Suprapubic skin (tissue), 4 donors: ENCODE results near the gene PITRM1. TPM values are rescaled to one million over a fixed set of nuclear protein-coding genes. Genes with fewer than 3 reads are reported as not detected.

Experiments used
- DNase-seq, 2 donors: peaks; one replicate each; pipeline ENCODE4 v3.0.0-alpha.2; 2019; ENCODE audit warnings: low spot score in 2 of 2
- H3K27ac ChIP-seq: fragments of 200-600 bp; sonication (generic); one replicate; pipeline ENCODE4 v1.5.1; 2019
- H3K27me3 ChIP-seq: fragments of 200-600 bp; sonication (generic); one replicate; pipeline ENCODE4 v1.5.1; 2019
- H3K36me3 ChIP-seq: fragments of 200-600 bp; sonication (generic); one replicate; pipeline ENCODE4 v1.5.1; 2019
- H3K4me1 ChIP-seq: fragments of 200-600 bp; sonication (generic); one replicate; pipeline ENCODE4 v1.5.1; 2019
- H3K4me3 ChIP-seq: fragments of 200-600 bp; sonication (generic); one replicate; pipeline ENCODE4 v1.5.1; 2019; ENCODE audit warnings: mild to moderate bottlenecking
- H3K9me3 ChIP-seq: fragments of 200-600 bp; sonication (generic); one replicate; pipeline ENCODE4 v1.5.1; 2019
- EP300 ChIP-seq: sonication (generic); formaldehyde crosslinking; IDR thresholded peaks from one replicate; pipeline ENCODE4 v1.6.1; 2017; ENCODE audit warnings: antibody characterized with exemption
- POLR2A ChIP-seq, 2 donors: fragments of 450-650 bp; IDR thresholded peaks; one replicate each; pipeline ENCODE4 v1.6.1; 2017; ENCODE audit warnings: antibody characterized with exemption in 2 of 2, mild to moderate bottlenecking in 2 of 2, moderate library complexity in 2 of 2
- POLR2AphosphoS5 ChIP-seq, 3 donors: sonication (generic); formaldehyde crosslinking; IDR thresholded peaks; one replicate each; pipeline ENCODE4 v1.6.1; 2017; ENCODE audit warnings: antibody characterized with exemption in 3 of 3
- WGBS: methylation state at CpG from one replicate; pipeline ENCODE4 v1.1.5; 2018; 5-methylcytosine and 5-hydroxymethylcytosine counted together
- total RNA-seq, 4 donors: library from RNA; depleted of rRNA; stranded (reverse); fragments of >200 nt; gene quantifications; one replicate each; pipeline ENCODE4 v1.1.0, GENCODE V29; 2016
- TF ChIP-seq, protein P1 (sequence below), 2 donors: fragments of 200-600 bp in 1 of 2; fragments of 450-650 bp in 1 of 2; sonication (generic) in 1 of 2; IDR thresholded peaks; one replicate each; pipeline ENCODE4 v1.5.1; 2016 to 2019; ENCODE audit warnings: antibody characterized with exemption in 2 of 2, mild to moderate bottlenecking in 1 of 2, moderate library complexity in 1 of 2

PITRM1 gene
- total RNA-seq, 4 donors from 2014 or later: 44.2 to 94.6 (median 63.1) TPM

- peaks cover 70% of the 10 kb centered on the region for H3K36me3 ChIP-seq
- TF ChIP-seq, protein P1, sequence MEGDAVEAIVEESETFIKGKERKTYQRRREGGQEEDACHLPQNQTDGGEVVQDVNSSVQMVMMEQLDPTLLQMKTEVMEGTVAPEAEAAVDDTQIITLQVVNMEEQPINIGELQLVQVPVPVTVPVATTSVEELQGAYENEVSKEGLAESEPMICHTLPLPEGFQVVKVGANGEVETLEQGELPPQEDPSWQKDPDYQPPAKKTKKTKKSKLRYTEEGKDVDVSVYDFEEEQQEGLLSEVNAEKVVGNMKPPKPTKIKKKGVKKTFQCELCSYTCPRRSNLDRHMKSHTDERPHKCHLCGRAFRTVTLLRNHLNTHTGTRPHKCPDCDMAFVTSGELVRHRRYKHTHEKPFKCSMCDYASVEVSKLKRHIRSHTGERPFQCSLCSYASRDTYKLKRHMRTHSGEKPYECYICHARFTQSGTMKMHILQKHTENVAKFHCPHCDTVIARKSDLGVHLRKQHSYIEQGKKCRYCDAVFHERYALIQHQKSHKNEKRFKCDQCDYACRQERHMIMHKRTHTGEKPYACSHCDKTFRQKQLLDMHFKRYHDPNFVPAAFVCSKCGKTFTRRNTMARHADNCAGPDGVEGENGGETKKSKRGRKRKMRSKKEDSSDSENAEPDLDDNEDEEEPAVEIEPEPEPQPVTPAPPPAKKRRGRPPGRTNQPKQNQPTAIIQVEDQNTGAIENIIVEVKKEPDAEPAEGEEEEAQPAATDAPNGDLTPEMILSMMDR (IDR thresholded peaks at IDR 0.05): no peak
- TF ChIP-seq POLR2A (IDR thresholded peaks at IDR 0.05) (no peak), POLR2AphosphoS5 (IDR thresholded peaks at IDR 0.05) (no peak), EP300 (no peak)
- WGBS: 95% methylated on average over 22 of the region's 22 CpGs
- no peak overlapping the region for H3K4me3 ChIP-seq
- no peaks in the 10 kb centered on the region for H3K27me3 ChIP-seq
- no peak overlapping the region for H3K27ac ChIP-seq
- peaks cover 3% of the 10 kb centered on the region for H3K4me1 ChIP-seq
- no peak for DNase-seq
- no peaks in the 10 kb centered on the region for H3K9me3 ChIP-seq
These were observed 40.3 kb downstream of the PITRM1 start for GRCh38 chr10:3132036-3133025.

- WGBS: 84% methylated on average over 4 of the region's 4 CpGs
- no peak overlapping the region for H3K27ac ChIP-seq
These were observed 41.5 kb downstream of the PITRM1 start for GRCh38 chr10:3131098-3131497.

GRCh38 chr10:3129581-3130340 is 42.8 kb downstream of the PITRM1 start:
- TF ChIP-seq, protein P1 (IDR thresholded peaks at IDR 0.05): no peak
- no peak for TF ChIP-seq POLR2AphosphoS5 (IDR thresholded peaks at IDR 0.05)
- peaks cover 53% of the 10 kb centered on the region for H3K36me3 ChIP-seq
- WGBS: 98% methylated on average over 14 of the region's 40 CpGs

More at GRCh38 chr10:3131098-3131497, 41.5 kb downstream of the PITRM1 start:
- Histone ChIP-seq H3K9me3 (no peaks in the 10 kb centered on the region), H3K4me3 (no peak overlapping the region), H3K27me3 (no peaks in the 10 kb centered on the region), H3K4me1 (peaks cover 14% of the 10 kb centered on the region), H3K36me3 (peaks cover 59% of the 10 kb centered on the region)
- no peak for DNase-seq
- TF ChIP-seq POLR2A (IDR thresholded peaks at IDR 0.05) (no peak), POLR2AphosphoS5 (IDR thresholded peaks at IDR 0.05) (no peak), EP300 (no peak)
- TF ChIP-seq, protein P1 (IDR thresholded peaks at IDR 0.05): no peak

GRCh38 chr10:3128379-3129130 is 44.0 kb downstream of the PITRM1 start:
- peaks cover 52% of the 10 kb centered on the region for H3K36me3 ChIP-seq
- peaks cover 14% of the 10 kb centered on the region for H3K4me1 ChIP-seq
- 91% methylated on average over 23 of the region's 24 CpGs for WGBS
- H3K27me3 ChIP-seq: no peaks in the 10 kb centered on the region
- DNase-seq: no peak
- H3K27ac ChIP-seq: no peak overlapping the region
- no peak overlapping the region for H3K4me3 ChIP-seq
- no peaks in the 10 kb centered on the region for H3K9me3 ChIP-seq
- TF ChIP-seq POLR2AphosphoS5 (IDR thresholded peaks at IDR 0.05) (no peak), EP300 (no peak), POLR2A (IDR thresholded peaks at IDR 0.05) (no peak)
- TF ChIP-seq, protein P1 (IDR thresholded peaks at IDR 0.05): no peak

More at GRCh38 chr10:3129581-3130340, 42.8 kb downstream of the PITRM1 start:
- Histone ChIP-seq H3K4me3 (no peak overlapping the region), H3K4me1 (peaks cover 14% of the 10 kb centered on the region), H3K27ac (no peak overlapping the region), H3K27me3 (no peaks in the 10 kb centered on the region), H3K9me3 (no peaks in the 10 kb centered on the region)
- no peak for DNase-seq
